HepG2 (cell line): ENCODE measurements around the gene NAPG. TPM values are rescaled to one million over a fixed set of nuclear protein-coding genes. Genes with fewer than 3 reads are reported as not detected.

Experiments
- ATAC-seq: fragments of 200-7000 bp; cut with Tn5 transposase; 3 replicates; pipeline ENCODE4 v1.9.1; 2020; ENCODE audit warnings: mild to moderate bottlenecking, moderate library complexity
- BruUV-seq: library from RNA; stranded (reverse); fragments of 400-500 nt; replicated peaks from 2 replicates; lab custom pipeline; 2021; lab: Mats Ljungman, UMichigan
- CTCF ChIA-PET: fragments of 300-600 bp; formaldehyde crosslinking; extraction: SDS; loops from one replicate; lab custom pipeline; 2021; ENCODE audit warnings: low total read pairs, inconsistent platforms, low intra/inter-chr PET ratio; lab: Yijun Ruan, JAX
- POLR2A ChIA-PET: fragments of 350-600 bp; sonication (Branson Sonifier 250); formaldehyde crosslinking; loops from one replicate; lab custom pipeline; 2020; ENCODE audit warnings: antibody characterized with exemption, inconsistent platforms; lab: Yijun Ruan, JAX
- DNase-seq: peaks from one replicate; pipeline ENCODE4 v3.0.0-alpha.2; 2015; ENCODE audit warnings: low spot score
- FAIRE-seq: peaks from 3 replicates; lab custom pipeline; 2011; peaks lifted over from hg19 to GRCh38; lab: Jason Lieb, UNC
- H2AFZ ChIP-seq: one replicate; pipeline ENCODE4 v1.6.1; 2011; ENCODE audit warnings: low read length, inconsistent platforms
- H3K27ac ChIP-seq: fragments of 300-600 bp; 3 replicates; pipeline ENCODE4 v1.8.0; 2011; ENCODE audit warnings: mixed run types, mild to moderate bottlenecking, mixed read lengths, low read length, inconsistent platforms; ENCODE audit not compliant: insufficient read depth; ENCODE audit errors: extremely low read length
- H3K27me3 ChIP-seq, 2 experiments: fragments of 200-600 bp in 1 of 2; 2 replicates in 1 of 2; 3 replicates in 1 of 2; pipeline versions ENCODE4 v1.6.0 to v1.8.0; 2011; ENCODE audit warnings: low read length in 2 of 2, mild to moderate bottlenecking in 2 of 2, moderate library complexity in 2 of 2, inconsistent platforms in 1 of 2; ENCODE audit not compliant: insufficient read depth in 2 of 2, control insufficient read depth in 1 of 2
- H3K36me3 ChIP-seq, 2 experiments: fragments of 200-600 bp in 1 of 2; replicated peaks in 1 of 2; 2 replicates in 1 of 2; 3 replicates in 1 of 2; pipeline versions ENCODE4 v1.5.1 to v1.8.0; 2011; ENCODE audit warnings: low read length in 2 of 2, inconsistent platforms in 1 of 2; ENCODE audit not compliant: insufficient read depth in 2 of 2, control insufficient read depth in 1 of 2
- H3K4me1 ChIP-seq: 2 replicates; pipeline ENCODE4 v1.5.1; 2012; ENCODE audit warnings: low read length, inconsistent platforms; ENCODE audit not compliant: insufficient read depth
- H3K4me2 ChIP-seq: 2 replicates; pipeline ENCODE4 v1.6.0; 2011; ENCODE audit warnings: low read depth, low read length, inconsistent platforms
- H3K4me3 ChIP-seq, 3 experiments: fragments of 200-600 bp in 1 of 3; sonication (generic), shearing (Covaris generic) in 1 of 3; replicated peaks in 1 of 3; 2 replicates each; pipeline ENCODE4 v1.5.1; 2011 to 2016; ENCODE audit warnings: low read length in 3 of 3, inconsistent platforms in 2 of 3, low read depth in 2 of 3, mild to moderate bottlenecking in 2 of 3, control low read depth in 1 of 3, mixed read lengths in 1 of 3; ENCODE audit not compliant: insufficient read depth in 1 of 3
- H3K79me2 ChIP-seq: one replicate; pipeline ENCODE4 v1.6.1; 2011; ENCODE audit warnings: low read length, inconsistent platforms; ENCODE audit not compliant: insufficient read depth
- H3K9ac ChIP-seq: 2 replicates; pipeline ENCODE4 v1.6.0; 2011; ENCODE audit warnings: mild to moderate bottlenecking, low read depth, low read length, inconsistent platforms; ENCODE audit not compliant: insufficient read depth
- H3K9me3 ChIP-seq: 2 replicates; pipeline ENCODE4 v1.5.1; 2012; ENCODE audit warnings: mild to moderate bottlenecking, low read length
- H4K20me1 ChIP-seq: 2 replicates; pipeline ENCODE4 v1.6.0; 2011; ENCODE audit warnings: inconsistent platforms, mild to moderate bottlenecking, low read length, moderate library complexity; ENCODE audit not compliant: insufficient read depth
- AGO2 ChIP-seq: fragments of 200-400 bp; formaldehyde crosslinking; optimal IDR thresholded peaks from 2 replicates; pipeline ENCODE3; 2017; ENCODE audit warnings: mild to moderate bottlenecking, low read depth, low read length, moderate library complexity
- FLYWCH1 ChIP-seq: sonication (generic); formaldehyde crosslinking; IDR thresholded peaks from 2 replicates; pipeline ENCODE4 v1.8.1; 2023; ENCODE audit warnings: mild to moderate bottlenecking, missing genetic modification reagents
- GATAD2A ChIP-seq: IDR thresholded peaks from 2 replicates; pipeline ENCODE4 v1.6.1; 2016
- HMG20A ChIP-seq: IDR thresholded peaks from 2 replicates; pipeline ENCODE4 v1.6.1; 2016; ENCODE audit warnings: borderline replicate concordance
- IKZF5 ChIP-seq: IDR thresholded peaks from 2 replicates; pipeline ENCODE4 v1.6.1; 2018; ENCODE audit warnings: missing genetic modification reagents, mild to moderate bottlenecking, missing compliant biosample characterization
- MAFF ChIP-seq: IDR thresholded peaks from 2 replicates; pipeline ENCODE4 v1.6.1; 2011; ENCODE audit warnings: low read depth, low read length, improper control_type of control experiment
- MAFK ChIP-seq, 2 experiments: IDR thresholded peaks in 1 of 2; conservative IDR thresholded peaks in 1 of 2; 2 replicates each; pipeline ENCODE4 v1.6.1; 2011; ENCODE audit warnings: improper control_type of control experiment in 2 of 2, low read length in 2 of 2
- NFIB ChIP-seq: sonication (generic); formaldehyde crosslinking; IDR thresholded peaks from 2 replicates; pipeline ENCODE4 v1.9.0; 2021; ENCODE audit warnings: missing genetic modification reagents, mild to moderate bottlenecking, borderline replicate concordance
- RBFOX2 ChIP-seq: fragments of 200-400 bp; formaldehyde crosslinking; IDR thresholded peaks from 2 replicates; pipeline ENCODE4 v1.6.1; 2017; ENCODE audit warnings: low read depth, mild to moderate bottlenecking, low read length
- REL ChIP-seq: sonication (generic); formaldehyde crosslinking; conservative IDR thresholded peaks from 2 replicates; pipeline ENCODE4 v1.8.0; 2022; ENCODE audit warnings: mild to moderate bottlenecking, missing genetic modification reagents, moderate library complexity
- REXO4 ChIP-seq: sonication (generic); formaldehyde crosslinking; IDR thresholded peaks from 2 replicates; pipeline ENCODE4 v1.8.0; 2022; ENCODE audit warnings: missing genetic modification reagents, mild to moderate bottlenecking, borderline replicate concordance
- SP140L ChIP-seq: sonication (generic); formaldehyde crosslinking; IDR thresholded peaks from 2 replicates; pipeline ENCODE4 v1.4.0; 2020; ENCODE audit warnings: missing genetic modification reagents, borderline replicate concordance
- UBTF ChIP-seq: sonication (generic); formaldehyde crosslinking; IDR thresholded peaks from 2 replicates; pipeline ENCODE4 v1.4.0; 2020; ENCODE audit warnings: mild to moderate bottlenecking, missing genetic modification reagents
- ZBTB20 ChIP-seq: sonication (generic); formaldehyde crosslinking; IDR thresholded peaks from 2 replicates; pipeline ENCODE4 v1.8.1; 2023; ENCODE audit warnings: missing genetic modification reagents, low read depth, mild to moderate bottlenecking, borderline replicate concordance
- ZNF33B ChIP-seq: sonication (generic); formaldehyde crosslinking; IDR thresholded peaks from 2 replicates; pipeline ENCODE4 v1.5.1; 2020; ENCODE audit warnings: mild to moderate bottlenecking, missing genetic modification reagents
- ZNF850 ChIP-seq: sonication (generic); formaldehyde crosslinking; conservative IDR thresholded peaks from 2 replicates; pipeline ENCODE4 v1.9.0; 2021; ENCODE audit warnings: mild to moderate bottlenecking, missing genetic modification reagents
- WGBS: methylation state at CpG from one replicate; pipeline ENCODE4 v1.1.6; 2017; ENCODE audit warnings: low lambda C conversion rate; 5-methylcytosine and 5-hydroxymethylcytosine counted together
- in situ Hi-C: cut with HindIII; loops from 2 replicates; pipeline ENCODE4 v1.10.0; 2017; ENCODE audit warnings: low pct_unique_long_range_greater_than_20kb; ENCODE audit not compliant: extremely low pct_ligation_motif_present
- intact Hi-C: fragments of 100-400 bp; cut with micrococcal nuclease; formaldehyde crosslinking; loops from one replicate; pipeline ENCODE4 v1.10.0; 2022; ENCODE audit not compliant: unreplicated experiment
- polyA plus RNA-seq, 8 experiments: library from polyadenylated mRNA; depleted of rRNA in 3 of 8; stranded (reverse) in 7 of 8; unstranded in 1 of 8; fragments of >200 nt; fragmentation: Illumina TruSeq in 4 of 8; extraction: Trizol in 4 of 8; gene quantifications; 2 replicates each; pipeline versions ENCODE4 v1.2.1 to v1.2.3, GENCODE V29; 2011 to 2016; ENCODE audit warnings: low read depth in 4 of 8, missing spikeins in 1 of 8, mixed read lengths in 1 of 8; ENCODE audit not compliant: insufficient read depth in 1 of 8
- total RNA-seq, 5 experiments: library from RNA; depleted of rRNA; stranded (reverse); fragments of >200 nt; fragmentation: Illumina TruSeq; extraction: Trizol; gene quantifications; 2 replicates each; pipeline ENCODE4 v1.2.3, GENCODE V29; 2016; ENCODE audit warnings: low read depth in 1 of 5

NAPG gene
- total and polyA plus RNA-seq, 2 of the 13 experiments (the other 11 are each of a cell fraction or from before 2014, with no cell fraction given): 19.8 to 34.4 TPM

- CTCF ChIA-PET: no interaction called here
Measured at GRCh38 chr18:10516078-10516477, 9.7 kb upstream of the NAPG start.

GRCh38 chr18:10518595-10519255 lies 7.1 kb upstream of the NAPG start:
- no peak overlapping the region for H3K9ac ChIP-seq
- in situ Hi-C loops (no loop called here), intact Hi-C loops (no loop called here)
- WGBS: 21% methylated on average over 12 of the region's 12 CpGs
- FAIRE-seq (no peak), DNase-seq (peak; percentile 16), ATAC-seq (peak; percentile 68)
- H3K27me3 ChIP-seq: peaks cover 0 to 19% of the 10 kb centered on the region in 2 experiments; a peak in 3 of 5 replicates
- no peaks in the 10 kb centered on the region for H3K36me3 ChIP-seq
- BruUV-seq: no TSS peak
- no peak overlapping the region for H3K27ac ChIP-seq
- no peak overlapping the region for H3K4me2 ChIP-seq
- ChIA-PET CTCF (no interaction called here), POLR2A (no interaction called here)
- no peaks in the 10 kb centered on the region for H4K20me1 ChIP-seq
- H2AFZ ChIP-seq: no peak overlapping the region
- no peaks in the 10 kb centered on the region for H3K79me2 ChIP-seq
- no peak overlapping the region for H3K4me3 ChIP-seq
- H3K9me3 ChIP-seq: no peaks in the 10 kb centered on the region
- H3K4me1 ChIP-seq: peaks cover 18% of the 10 kb centered on the region
- TF ChIP-seq REL (no peak), NFIB (CRISPR knock-in tag) (no peak), UBTF (CRISPR knock-in tag) (no peak), MAFK (conservative IDR thresholded peaks at IDR 0.05 in 1 of 2, IDR thresholded peaks at IDR 0.05 in 1 of 2; ENCODE audit: low read length in 2 of 2) (peak in 1 of 2 experiments; percentile 34; a peak in 1 of 4 replicates), MAFF (0 out of 2 replicates have a peak, but pooled peaks have one; percentile 22), REXO4 (CRISPR knock-in tag) (no peak), FLYWCH1 (no peak), GATAD2A (CRISPR knock-in tag) (0 out of 2 replicates have a peak, but pooled peaks have one; percentile 14), IKZF5 (CRISPR knock-in tag) (no peak), AGO2 (no peak)

More at GRCh38 chr18:10516078-10516477, 9.7 kb upstream of the NAPG start:
- Histone ChIP-seq H4K20me1 (no peaks in the 10 kb centered on the region), H3K4me2 (no peak overlapping the region), H3K4me1 (peaks cover 18% of the 10 kb centered on the region), H3K27ac (no peak overlapping the region), H3K4me3 (no peak overlapping the region), H2AFZ (no peak overlapping the region), H3K79me2 (no peaks in the 10 kb centered on the region), H3K9me3 (no peaks in the 10 kb centered on the region), H3K27me3 (peaks cover 2 to 15% of the 10 kb centered on the region in 2 experiments; a peak in 3 of 5 replicates), H3K9ac (no peak overlapping the region), H3K36me3 (no peaks in the 10 kb centered on the region)
- in situ Hi-C loops (no loop called here), intact Hi-C loops (no loop called here)
- no peak for DNase-seq
- TF ChIP-seq ZNF33B (CRISPR knock-in tag) (no peak), ZNF850 (CRISPR knock-in tag) (no peak), HMG20A (CRISPR knock-in tag) (no peak), RBFOX2 (no peak), SP140L (no peak), ZBTB20 (CRISPR knock-in tag) (no peak)
- no TSS peak for BruUV-seq
- no peak for FAIRE-seq
- 38% methylated on average over 2 of the region's 2 CpGs for WGBS
- POLR2A ChIA-PET: no interaction called here
- no peak for ATAC-seq
